Activated naive CD4-positive, alpha-beta T cell treated with anti-CD3 and anti-CD28 coated beads, Interleukin-2, amount 50 U/mL, for 16 hours (primary cell): ENCODE data around the gene GNB5.

Experiments
- DNase-seq: peaks from one replicate; pipeline ENCODE4 v3.0.0-alpha.2; 2020

GNB5 gene

GRCh38 chr15:52139599-52140462, 51.4 kb downstream of the GNB5 start:
- peak; percentile 63 for DNase-seq

GRCh38 chr15:52137432-52138357, 53.5 kb downstream of the GNB5 start:
- no peak for DNase-seq

- no peak for DNase-seq
Measured at GRCh38 chr15:52136442-52136980, 54.7 kb downstream of the GNB5 start.

- no peak for DNase-seq
Measured at GRCh38 chr15:52134502-52135144, 56.6 kb downstream of the GNB5 start.

- no peak for DNase-seq
Measured at GRCh38 chr15:52133510-52134220, 57.5 kb downstream of the GNB5 start.

- no peak for DNase-seq
Measured at GRCh38 chr15:52132066-52132465, 59.1 kb downstream of the GNB5 start.

- no peak for DNase-seq
Measured at GRCh38 chr15:52128568-52128967, 62.6 kb downstream of the GNB5 start.

GRCh38 chr15:52124270-52124880, 66.8 kb downstream of the GNB5 start:
- no peak for DNase-seq

GRCh38 chr15:52121896-52122295, 69.3 kb downstream of the GNB5 start:
- DNase-seq, result no peak

GRCh38 chr15:52121006-52121405, 70.2 kb downstream of the GNB5 start:
- no peak for DNase-seq

- DNase-seq, result no peak
Measured at GRCh38 chr15:52120488-52120887, 70.7 kb downstream of the GNB5 start.

GRCh38 chr15:52118969-52119749, 72.0 kb downstream of the GNB5 start:
- no peak for DNase-seq

GRCh38 chr15:52117549-52117948, 73.6 kb downstream of the GNB5 start:
- no peak for DNase-seq

- DNase-seq, result no peak
Measured at GRCh38 chr15:52115598-52116427, 75.4 kb downstream of the GNB5 start.

GRCh38 chr15:52114261-52115055, 76.7 kb downstream of the GNB5 start:
- no peak for DNase-seq

GRCh38 chr15:52113708-52114107, 77.5 kb downstream of the GNB5 start:
- no peak for DNase-seq

- no peak for DNase-seq
Measured at GRCh38 chr15:52113235-52113634, 78.0 kb downstream of the GNB5 start.

- peak; percentile 52 for DNase-seq
Measured at GRCh38 chr15:52112203-52112750, 78.9 kb downstream of the GNB5 start.
